OCI-LY7 (cell line): ENCODE measurements around the gene CEP78. TPM values are rescaled to one million over a fixed set of nuclear protein-coding genes. Genes with fewer than 3 reads are reported as not detected.
"Not testable (repeated sequence)": the region's sequence is repeated elsewhere in the genome, so short reads cannot be mapped to it uniquely, and the experiment has no call there.

ENCODE experiments used
- BruUV-seq: library from RNA; stranded (reverse); fragments of 400-500 nt; replicated peaks from 2 replicates; lab custom pipeline; 2021; lab: Mats Ljungman, UMichigan
- CTCF ChIA-PET: fragments of 300-600 bp; sonication (Branson Sonifier 250); formaldehyde crosslinking; loops from one replicate; lab custom pipeline; 2022; ENCODE audit warnings: antibody characterized with exemption; ENCODE audit not compliant: unreplicated experiment; lab: Charles Lee
- POLR2A ChIA-PET: fragments of 300-600 bp; sonication (Branson Sonifier 250); formaldehyde crosslinking; loops from one replicate; lab custom pipeline; 2022; ENCODE audit warnings: antibody characterized with exemption; lab: Charles Lee
- DNase-seq: peaks from one replicate; pipeline ENCODE4 v3.0.0-alpha.2; 2015; ENCODE audit warnings: low spot score
- H2AFZ ChIP-seq: fragments of 200-600 bp; sonication (generic), shearing (Covaris generic); 2 replicates; pipeline ENCODE4 v1.6.1; 2014; ENCODE audit warnings: mild to moderate bottlenecking, antibody characterized with exemption, low read length, moderate library complexity
- H3K27ac ChIP-seq: fragments of 200-600 bp; sonication (generic); 2 replicates; pipeline ENCODE4 v1.5.1; 2014; ENCODE audit warnings: mixed run types, low read depth, mild to moderate bottlenecking, moderate library complexity, low read length, inconsistent platforms; ENCODE audit not compliant: poor library complexity, severe bottlenecking
- H3K36me3 ChIP-seq: fragments of 200-600 bp; sonication (generic); 2 replicates; pipeline ENCODE4 v1.6.1; 2014; ENCODE audit warnings: mild to moderate bottlenecking, antibody characterized with exemption, low read length, moderate library complexity, mixed read lengths; ENCODE audit not compliant: insufficient read depth
- H3K4me1 ChIP-seq: fragments of 200-600 bp; sonication (generic); 2 replicates; pipeline ENCODE4 v1.5.1; 2014; ENCODE audit warnings: mild to moderate bottlenecking, low read length; ENCODE audit not compliant: insufficient read depth, poor library complexity, severe bottlenecking
- H3K4me2 ChIP-seq: fragments of 200-600 bp; sonication (generic); 2 replicates; pipeline ENCODE4 v1.6.1; 2014; ENCODE audit warnings: mild to moderate bottlenecking, low read length
- H3K4me3 ChIP-seq: fragments of 200-600 bp; sonication (generic); 2 replicates; pipeline ENCODE4 v1.5.1; 2014; ENCODE audit warnings: mild to moderate bottlenecking, low read depth, low read length; ENCODE audit not compliant: poor library complexity, severe bottlenecking
- H3K79me2 ChIP-seq: fragments of 200-600 bp; sonication (generic); 2 replicates; pipeline ENCODE4 v1.6.1; 2016; ENCODE audit warnings: low read depth, mild to moderate bottlenecking, low read length, moderate library complexity, mixed read lengths; ENCODE audit not compliant: insufficient read depth
- H3K9me2 ChIP-seq: fragments of 200-600 bp; sonication (generic); 2 replicates; pipeline ENCODE4 v1.6.1; 2016; ENCODE audit warnings: mild to moderate bottlenecking, low read length, mixed read lengths; ENCODE audit not compliant: insufficient read depth
- H3K9me3 ChIP-seq: fragments of 200-600 bp; sonication (generic); 2 replicates; pipeline ENCODE4 v1.6.1; 2014; ENCODE audit warnings: mild to moderate bottlenecking, mixed run types, low read length, mixed read lengths
- H4K20me1 ChIP-seq: fragments of 200-600 bp; sonication (generic); 2 replicates; pipeline ENCODE4 v1.6.1; 2014; ENCODE audit warnings: mild to moderate bottlenecking, antibody characterized with exemption, low read length, moderate library complexity, mixed read lengths; ENCODE audit not compliant: insufficient read depth
- EZH2phosphoT487 ChIP-seq: fragments of 200-600 bp; sonication (generic); IDR thresholded peaks from 2 replicates; pipeline ENCODE4 v1.6.1; 2018; ENCODE audit warnings: low read depth, borderline replicate concordance, mild to moderate bottlenecking, mixed run types, antibody characterized with exemption, low read length, moderate library complexity, mixed read lengths
- intact Hi-C: fragments of 100-400 bp; cut with micrococcal nuclease; formaldehyde crosslinking; loops from one replicate; pipeline ENCODE4 v1.10.0; 2022; ENCODE audit not compliant: unreplicated experiment
- total RNA-seq, 2 experiments: library from RNA; depleted of rRNA in 1 of 2; stranded (reverse); fragments of >200 nt in 1 of 2; shearing (Covaris generic) in 1 of 2; gene quantifications; 2 replicates each; pipeline ENCODE4 v1.2.3, GENCODE V29; 2014 to 2022
- TF ChIP-seq, protein P1 (sequence below): fragments of 200-600 bp; sonication (generic); conservative IDR thresholded peaks from 2 replicates; pipeline ENCODE4 v1.5.1; 2014; ENCODE audit warnings: mild to moderate bottlenecking, antibody characterized with exemption, low read length, moderate library complexity, mixed read lengths

The CEP78 gene
- total RNA-seq, 2 experiments from 2014 or later, result 49.5 to 59.3 TPM

- H3K9me3 ChIP-seq, result peaks cover 21% of the 10 kb centered on the region
- CTCF ChIA-PET, result no interaction called here
- H4K20me1 ChIP-seq, result no peaks in the 10 kb centered on the region
- H3K79me2 ChIP-seq, result no peaks in the 10 kb centered on the region
- TF ChIP-seq EZH2phosphoT487, result no peak
- TF ChIP-seq, protein P1, sequence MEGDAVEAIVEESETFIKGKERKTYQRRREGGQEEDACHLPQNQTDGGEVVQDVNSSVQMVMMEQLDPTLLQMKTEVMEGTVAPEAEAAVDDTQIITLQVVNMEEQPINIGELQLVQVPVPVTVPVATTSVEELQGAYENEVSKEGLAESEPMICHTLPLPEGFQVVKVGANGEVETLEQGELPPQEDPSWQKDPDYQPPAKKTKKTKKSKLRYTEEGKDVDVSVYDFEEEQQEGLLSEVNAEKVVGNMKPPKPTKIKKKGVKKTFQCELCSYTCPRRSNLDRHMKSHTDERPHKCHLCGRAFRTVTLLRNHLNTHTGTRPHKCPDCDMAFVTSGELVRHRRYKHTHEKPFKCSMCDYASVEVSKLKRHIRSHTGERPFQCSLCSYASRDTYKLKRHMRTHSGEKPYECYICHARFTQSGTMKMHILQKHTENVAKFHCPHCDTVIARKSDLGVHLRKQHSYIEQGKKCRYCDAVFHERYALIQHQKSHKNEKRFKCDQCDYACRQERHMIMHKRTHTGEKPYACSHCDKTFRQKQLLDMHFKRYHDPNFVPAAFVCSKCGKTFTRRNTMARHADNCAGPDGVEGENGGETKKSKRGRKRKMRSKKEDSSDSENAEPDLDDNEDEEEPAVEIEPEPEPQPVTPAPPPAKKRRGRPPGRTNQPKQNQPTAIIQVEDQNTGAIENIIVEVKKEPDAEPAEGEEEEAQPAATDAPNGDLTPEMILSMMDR, result no peak
- H3K36me3 ChIP-seq, result no peaks in the 10 kb centered on the region
- H3K4me1 ChIP-seq, result peaks cover 4% of the 10 kb centered on the region
- no peaks in the 10 kb centered on the region for H3K9me2 ChIP-seq
- H3K4me3 ChIP-seq, result no peak overlapping the region
- BruUV-seq, result no TSS peak
- H3K27ac ChIP-seq, result no peak overlapping the region
- intact Hi-C loops, result no loop called here
- H2AFZ ChIP-seq, result no peak overlapping the region
- no peak overlapping the region for H3K4me2 ChIP-seq
- POLR2A ChIA-PET, result interaction anchor here (1.5 to 1.6 kb wide), 2 partner anchors 11 to 15 kb away, joined by 3 read pairs; no protein-coding TSS in a partner anchor
- DNase-seq, result no peak
These were observed 17.0 kb upstream of the CEP78 start for GRCh38 chr9:78218890-78219289.

DNA sequence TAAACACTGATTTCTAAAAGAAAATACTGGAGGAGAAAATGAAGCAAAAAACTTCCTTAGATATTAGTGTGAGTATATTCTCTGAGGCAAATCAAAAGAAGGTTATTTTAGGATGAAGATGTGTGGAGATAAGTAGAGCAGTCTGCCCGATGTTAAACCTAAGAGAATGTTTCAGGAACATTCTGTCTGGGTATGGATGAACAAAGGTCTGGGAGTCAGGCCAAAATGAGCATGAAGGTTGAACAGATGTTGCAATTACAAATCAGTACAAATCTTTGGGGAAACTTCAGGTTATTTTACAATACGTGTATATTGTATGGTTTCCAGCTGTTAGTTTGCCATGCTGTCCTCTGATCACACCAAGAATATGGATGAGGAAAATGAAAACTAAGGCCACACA lies 14.4 kb upstream of the CEP78 start:
- POLR2A ChIA-PET, result interaction anchor here (1.0 to 4.7 kb wide), 2 partner anchors 12 to 15 kb away, joined by 3 to 19 read pairs; no protein-coding TSS in a partner anchor
- no peaks in the 10 kb centered on the region for H3K36me3 ChIP-seq
- H3K4me3 ChIP-seq, result no peak overlapping the region
- H3K27ac ChIP-seq, result no peak overlapping the region
- no peak for TF ChIP-seq EZH2phosphoT487
- TF ChIP-seq, protein P1, result no peak
- H4K20me1 ChIP-seq, result no peaks in the 10 kb centered on the region
- no peak for DNase-seq
- H3K9me2 ChIP-seq, result no peaks in the 10 kb centered on the region
- H3K9me3 ChIP-seq, result peaks cover 21% of the 10 kb centered on the region
- intact Hi-C loops, result no loop called here
- no TSS peak for BruUV-seq
- CTCF ChIA-PET, result no interaction called here
- H3K4me2 ChIP-seq, result no peak overlapping the region
- no peaks in the 10 kb centered on the region for H3K79me2 ChIP-seq
- H3K4me1 ChIP-seq, result no peaks in the 10 kb centered on the region
- no peak overlapping the region for H2AFZ ChIP-seq

DNA sequence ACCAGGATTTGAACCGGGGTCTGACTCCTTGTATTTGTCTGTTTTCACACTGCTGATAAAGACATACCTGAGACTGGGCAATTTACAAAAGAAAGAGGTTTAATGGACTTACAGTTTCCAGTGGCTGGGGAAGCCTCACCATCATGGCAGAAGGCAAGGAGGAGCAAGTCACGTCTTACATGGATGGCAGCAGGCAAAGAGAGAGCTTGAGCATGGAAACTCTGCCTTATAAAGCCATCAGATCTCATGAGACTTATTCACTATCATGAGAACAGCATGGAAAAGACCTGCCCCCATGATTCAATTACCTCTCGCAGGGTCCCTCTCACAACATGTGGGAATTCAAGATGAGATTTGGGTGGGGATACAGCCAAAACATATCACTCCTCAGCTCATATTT lies 14.0 kb upstream of the CEP78 start:
- H3K9me2 ChIP-seq, CTCF ChIA-PET, BruUV-seq, H2AFZ ChIP-seq, H4K20me1 ChIP-seq, intact Hi-C loops, H3K4me3 ChIP-seq, DNase-seq, H3K36me3 ChIP-seq, H3K4me2 ChIP-seq, H3K4me1 ChIP-seq, H3K79me2 ChIP-seq, H3K27ac ChIP-seq: not testable (repeated sequence)
- POLR2A ChIA-PET, result interaction anchor here (1.0 to 4.7 kb wide), 2 partner anchors 12 to 15 kb away, joined by 3 to 19 read pairs; no protein-coding TSS in a partner anchor
- peaks cover 21% of the 10 kb centered on the region for H3K9me3 ChIP-seq
